Prostate gland (tissue), 2 donors: ENCODE results near the gene THAP7. TPM values are rescaled to one million over a fixed set of nuclear protein-coding genes. Genes with fewer than 3 reads are reported as not detected.
A peak's percentile ranks its signal among the peaks of the same experiment; 100 is the strongest.

Experiments used
- DNase-seq: peaks from one replicate; pipeline ENCODE4 v3.0.0-alpha.2; 2019; ENCODE audit warnings: low spot score
- H3K27ac ChIP-seq, 2 donors: fragments of 200-600 bp; sonication (generic); 2 replicates each; pipeline ENCODE4 v1.5.1; 2017 to 2019
- H3K27me3 ChIP-seq: fragments of 200-600 bp; sonication (generic); replicated peaks from 2 replicates; pipeline ENCODE4 v1.5.1; 2019; ENCODE audit not compliant: insufficient read depth
- H3K36me3 ChIP-seq, 2 donors: fragments of 200-600 bp; sonication (generic); 1 replicate in 1 of 2; 2 replicates in 1 of 2; pipeline versions ENCODE4 v1.5.1 to v1.8.1; 2017 to 2019
- H3K4me1 ChIP-seq: fragments of 200-600 bp; sonication (generic); replicated peaks from 2 replicates; pipeline ENCODE4 v1.5.1; 2019
- H3K4me3 ChIP-seq, 2 donors: fragments of 200-600 bp; sonication (generic); 2 replicates each; pipeline ENCODE4 v1.5.1; 2017 to 2019
- H3K9me3 ChIP-seq: fragments of 200-600 bp; sonication (generic); 2 replicates; pipeline ENCODE4 v1.5.1; 2017
- CTCF ChIP-seq, 4 experiments: fragments of 200-600 bp in 2 of 4; fragments of 450-650 bp in 2 of 4; sonication (generic) in 2 of 4; IDR thresholded peaks; 1 replicate in 3 of 4; 2 replicates in 1 of 4; pipeline ENCODE4 v1.5.1; 2016 to 2019; ENCODE audit warnings: antibody characterized with exemption in 4 of 4, mild to moderate bottlenecking in 2 of 4, moderate library complexity in 2 of 4
- POLR2A ChIP-seq: fragments of 450-650 bp; IDR thresholded peaks from one replicate; pipeline ENCODE4 v1.6.1; 2016; ENCODE audit warnings: antibody characterized with exemption, mild to moderate bottlenecking
- POLR2AphosphoS5 ChIP-seq: sonication (generic); formaldehyde crosslinking; IDR thresholded peaks from one replicate; pipeline ENCODE4 v1.6.1; 2017; ENCODE audit warnings: antibody characterized with exemption
- WGBS: methylation state at CpG from one replicate; pipeline ENCODE4 v1.1.5; 2018; 5-methylcytosine and 5-hydroxymethylcytosine counted together
- intact Hi-C: fragments of 100-400 bp; cut with DNase I; formaldehyde crosslinking; loops from one replicate; pipeline ENCODE4 v1.14.2; 2022
- total RNA-seq, 2 donors: library from RNA; depleted of rRNA; stranded (reverse); fragments of >200 nt; gene quantifications; one replicate each; pipeline ENCODE4 v1.1.0, GENCODE V29; 2016

THAP7 gene
- total RNA-seq, 2 donors from 2014 or later = 77.7 to 83.1 TPM

GRCh38 chr22:20968281-20968977 is 33.5 kb downstream of the THAP7 start:
- no peak for DNase-seq
- Histone ChIP-seq H3K27ac (no peak overlapping the region), H3K9me3 (no peaks in the 10 kb centered on the region), H3K36me3 (no peaks in the 10 kb centered on the region), H3K27me3 (no peaks in the 10 kb centered on the region), H3K4me3 (no peak overlapping the region), H3K4me1 (no peaks in the 10 kb centered on the region)
- intact Hi-C loops = no loop called here
- WGBS = 67% methylated on average over 7 of the region's 7 CpGs
- no peak for TF ChIP-seq POLR2AphosphoS5
- TF ChIP-seq POLR2A = no peak

- H3K27me3 ChIP-seq = no peaks in the 10 kb centered on the region
- no peaks in the 10 kb centered on the region for H3K9me3 ChIP-seq
- H3K4me1 ChIP-seq = no peaks in the 10 kb centered on the region
- no peak for DNase-seq
- 46% methylated on average over 18 of the region's 19 CpGs for WGBS
- intact Hi-C loops = no loop called here
- H3K4me3 ChIP-seq = no peak overlapping the region
- no peak overlapping the region for H3K27ac ChIP-seq
- no peaks in the 10 kb centered on the region for H3K36me3 ChIP-seq
- no peak for TF ChIP-seq POLR2AphosphoS5
- TF ChIP-seq POLR2A = no peak
- TF ChIP-seq CTCF (IDR thresholded peaks at IDR 0.05) = no peak
Measured at GRCh38 chr22:20967697-20968211, 34.2 kb downstream of the THAP7 start.

GRCh38 chr22:20966883-20967696 is 34.8 kb downstream of the THAP7 start, which contains the start of gene AIFM3:
Gene AIFM3, plus strand, starts transcription at chr22:20967255. Its CDS starts 690 bp downstream, at chr22:20967945.
- Histone ChIP-seq H3K36me3 (no peaks in the 10 kb centered on the region), H3K9me3 (no peaks in the 10 kb centered on the region), H3K27me3 (no peaks in the 10 kb centered on the region), H3K27ac (no peak within 1 kb of the TSS), H3K4me3 (no peak within 1 kb of the TSS), H3K4me1 (no peaks in the 10 kb centered on the region)
- intact Hi-C loops = no loop called here
- no peak for DNase-seq
- no peak for TF ChIP-seq POLR2AphosphoS5
- 71% methylated on average over 20 of the region's 22 CpGs for WGBS

GRCh38 chr22:20965888-20966855 is 35.7 kb downstream of the THAP7 start:
- intact Hi-C loops = no loop called here
- 83% methylated on average over 13 of the region's 13 CpGs for WGBS
- TF ChIP-seq CTCF (IDR thresholded peaks at IDR 0.05) (no peak), POLR2A (no peak), POLR2AphosphoS5 (no peak)
- no peaks in the 10 kb centered on the region for H3K9me3 ChIP-seq
- no peaks in the 10 kb centered on the region for H3K4me1 ChIP-seq
- H3K36me3 ChIP-seq = no peaks in the 10 kb centered on the region
- no peak overlapping the region for H3K4me3 ChIP-seq
- no peak for DNase-seq
- H3K27me3 ChIP-seq = no peaks in the 10 kb centered on the region
- no peak overlapping the region for H3K27ac ChIP-seq

GRCh38 chr22:20965104-20965887 is 36.6 kb downstream of the THAP7 start:
- 18% methylated on average over 29 of the region's 65 CpGs for WGBS
- TF ChIP-seq POLR2AphosphoS5 (no peak), CTCF (IDR thresholded peaks at IDR 0.05) (no peak), POLR2A (no peak)
- H3K4me1 ChIP-seq = no peaks in the 10 kb centered on the region
- intact Hi-C loops = no loop called here
- no peaks in the 10 kb centered on the region for H3K27me3 ChIP-seq
- no peak for DNase-seq
- H3K27ac ChIP-seq = no peak overlapping the region
- no peaks in the 10 kb centered on the region for H3K9me3 ChIP-seq
- H3K4me3 ChIP-seq = peak overlapping the region; percentile 27 to 40
- no peaks in the 10 kb centered on the region for H3K36me3 ChIP-seq
